Trophoblast cell (in vitro differentiated cells and primary cell): ENCODE measurements around the gene CD248.
A peak's percentile ranks its signal among the peaks of the same experiment; 100 is the strongest.
"Not testable (repeated sequence)": the region's sequence is repeated elsewhere in the genome, so short reads cannot be mapped to it uniquely, and the experiment has no call there.

Experiments used
- DNase-seq, 2 donors: peaks; one replicate each; pipeline ENCODE4 v3.0.0-alpha.2; 2016
- H2AFZ ChIP-seq: 2 replicates; pipeline ENCODE4 v1.6.1; 2013; ENCODE audit warnings: low read length, moderate library complexity, mild to moderate bottlenecking; ENCODE audit not compliant: insufficient read depth, poor library complexity
- H2AK5ac ChIP-seq: 2 replicates; pipeline ENCODE4 v1.6.1; 2013; ENCODE audit warnings: mild to moderate bottlenecking, low read length
- H2BK120ac ChIP-seq: 2 replicates; pipeline ENCODE4 v1.6.1; 2013; ENCODE audit warnings: low read length, mild to moderate bottlenecking, moderate library complexity; ENCODE audit not compliant: insufficient read depth, poor library complexity
- H2BK12ac ChIP-seq: 2 replicates; pipeline ENCODE4 v1.6.1; 2013; ENCODE audit warnings: mild to moderate bottlenecking, low read length, moderate library complexity
- H2BK5ac ChIP-seq: 2 replicates; pipeline ENCODE4 v1.6.1; 2013; ENCODE audit warnings: low read length, low read depth, moderate library complexity, mild to moderate bottlenecking; ENCODE audit not compliant: poor library complexity
- H3K14ac ChIP-seq: 2 replicates; pipeline ENCODE4 v1.6.1; 2013; ENCODE audit warnings: mild to moderate bottlenecking, low read length
- H3K18ac ChIP-seq: 2 replicates; pipeline ENCODE4 v1.6.1; 2013; ENCODE audit warnings: mild to moderate bottlenecking, low read length
- H3K23ac ChIP-seq: 2 replicates; pipeline ENCODE4 v1.6.1; 2013; ENCODE audit warnings: low read length
- H3K27ac ChIP-seq: 2 replicates; pipeline ENCODE4 v1.5.1; 2013; ENCODE audit warnings: low read depth, mild to moderate bottlenecking, inconsistent platforms, low read length, moderate library complexity
- H3K27me3 ChIP-seq: 2 replicates; pipeline ENCODE4 v1.6.1; 2013; ENCODE audit warnings: inconsistent platforms, mild to moderate bottlenecking, low read length, moderate library complexity; ENCODE audit not compliant: insufficient read depth
- H3K36me3 ChIP-seq, 2 experiments: 1 replicate in 1 of 2; 2 replicates in 1 of 2; pipeline ENCODE4 v1.6.1; 2013; ENCODE audit warnings: low read length in 2 of 2, mild to moderate bottlenecking in 2 of 2, moderate library complexity in 1 of 2; ENCODE audit not compliant: insufficient read depth in 2 of 2, control insufficient read depth in 1 of 2
- H3K4ac ChIP-seq: 2 replicates; pipeline ENCODE4 v1.6.1; 2013; ENCODE audit warnings: low read depth, mild to moderate bottlenecking, low read length, moderate library complexity
- H3K4me1 ChIP-seq, 2 experiments: 1 replicate in 1 of 2; 2 replicates in 1 of 2; pipeline ENCODE4 v1.6.1; 2013; ENCODE audit warnings: low read length in 2 of 2, mild to moderate bottlenecking in 2 of 2, moderate library complexity in 1 of 2; ENCODE audit not compliant: insufficient read depth in 2 of 2, control insufficient read depth in 1 of 2
- H3K4me2 ChIP-seq: 2 replicates; pipeline ENCODE4 v1.6.1; 2013; ENCODE audit warnings: inconsistent platforms, mild to moderate bottlenecking, low read length, moderate library complexity
- H3K4me3 ChIP-seq: 2 replicates; pipeline ENCODE4 v1.5.1; 2013; ENCODE audit warnings: mild to moderate bottlenecking, low read depth, low read length, inconsistent platforms
- H3K79me1 ChIP-seq: one replicate; pipeline ENCODE4 v1.6.1; 2013; ENCODE audit warnings: low read length
- H3K79me2 ChIP-seq: 2 replicates; pipeline ENCODE4 v1.6.1; 2013; ENCODE audit warnings: low read length, mild to moderate bottlenecking; ENCODE audit not compliant: control insufficient read depth, insufficient read depth, poor library complexity
- H3K9ac ChIP-seq: 2 replicates; pipeline ENCODE4 v1.6.1; 2013; ENCODE audit warnings: mild to moderate bottlenecking, low read length
- H3K9me3 ChIP-seq: 2 replicates; pipeline ENCODE4 v1.6.1; 2013; ENCODE audit warnings: low read depth, mild to moderate bottlenecking, control low read depth, inconsistent platforms, low read length; ENCODE audit not compliant: insufficient read depth
- H4K12ac ChIP-seq: 2 replicates; pipeline ENCODE4 v1.6.1; 2013; ENCODE audit warnings: low read depth, mild to moderate bottlenecking, low read length, moderate library complexity
- H4K8ac ChIP-seq: 2 replicates; pipeline ENCODE4 v1.6.1; 2013; ENCODE audit warnings: low read depth, mild to moderate bottlenecking, low read length, moderate library complexity
- H4K91ac ChIP-seq: one replicate; pipeline ENCODE4 v1.6.1; 2013; ENCODE audit warnings: low read depth, mild to moderate bottlenecking, low read length, moderate library complexity
- WGBS: extraction: QIAGEN DNeasy Blood & Tissue Kit; methylation state at CpG from one replicate; pipeline ENCODE4 v1.1.7; 2013; ENCODE audit warnings: missing lambda C conversion rate; ENCODE audit not compliant: insufficient read length, insufficient coverage; ENCODE audit errors: extremely low coverage; 5-methylcytosine and 5-hydroxymethylcytosine counted together

Gene CD248

GRCh38 chr11:66323684-66324083 lies 6.8 kb upstream of the CD248 start:
- peaks cover 2% of the 10 kb centered on the region for H3K79me2 ChIP-seq
- WGBS, result no CpG with 5 or more reads among the region's 1 CpG
- H2BK12ac ChIP-seq, result no peak overlapping the region
- no peak overlapping the region for H3K27ac ChIP-seq
- no peak overlapping the region for H2AK5ac ChIP-seq
- H3K9ac ChIP-seq, result no peak overlapping the region
- no peak overlapping the region for H3K23ac ChIP-seq
- no peaks in the 10 kb centered on the region for H3K27me3 ChIP-seq
- no peak overlapping the region for H4K8ac ChIP-seq
- H3K4ac ChIP-seq, result no peak overlapping the region
- no peak overlapping the region for H2BK5ac ChIP-seq
- H3K14ac ChIP-seq, result no peak overlapping the region
- peaks cover 45 to 49% of the 10 kb centered on the region in 2 experiments for H3K4me1 ChIP-seq
- DNase-seq, result no peak
- peaks cover 23% of the 10 kb centered on the region for H3K79me1 ChIP-seq
- H4K91ac ChIP-seq, result no peak overlapping the region
- no peak overlapping the region for H2BK120ac ChIP-seq
- peaks cover 4% of the 10 kb centered on the region for H3K9me3 ChIP-seq
- H3K36me3 ChIP-seq, result no peaks in the 10 kb centered on the region
- H4K12ac ChIP-seq, result no peak overlapping the region
- peak overlapping the region; percentile 1 for H3K4me3 ChIP-seq
- no peak overlapping the region for H3K4me2 ChIP-seq
- no peak overlapping the region for H3K18ac ChIP-seq
- H2AFZ ChIP-seq, result no peak overlapping the region

DNA sequence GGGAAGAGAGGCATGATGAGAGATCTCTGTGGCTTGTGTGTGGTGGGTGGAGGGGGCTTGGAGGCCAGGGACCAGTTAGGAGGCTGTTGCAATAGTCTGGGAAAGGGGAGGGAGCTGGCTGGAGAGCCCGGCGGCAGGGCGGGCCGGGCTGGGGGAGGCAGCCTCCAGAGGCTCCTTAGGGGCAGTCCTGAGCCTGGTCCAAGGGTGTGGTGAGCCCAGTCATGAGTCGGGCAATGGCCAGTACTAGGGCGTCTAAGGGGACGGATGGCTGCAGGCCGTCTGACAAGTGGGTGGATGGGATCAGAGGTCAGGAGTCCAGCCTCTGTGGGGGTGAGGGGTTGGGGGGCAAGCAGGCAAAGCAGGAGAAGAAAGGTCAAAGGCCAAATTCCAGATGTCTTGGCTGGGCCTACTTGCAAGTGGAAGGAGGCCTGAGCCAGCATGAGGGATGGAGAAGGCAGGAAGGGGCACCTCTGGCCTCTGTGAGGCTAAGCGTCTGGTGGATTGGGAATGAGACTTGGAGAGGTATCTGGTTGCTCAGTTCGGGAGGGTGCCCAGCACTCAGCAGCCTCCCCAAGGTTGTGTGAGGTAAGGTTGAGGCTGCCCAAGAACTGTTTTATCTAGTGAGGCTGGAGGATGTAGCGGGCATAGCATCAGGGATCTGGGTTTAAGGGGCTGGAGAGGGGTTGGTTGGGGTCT lies 6.0 kb upstream of the CD248 start:
- no peak overlapping the region for H3K4ac ChIP-seq
- no peak overlapping the region for H2BK5ac ChIP-seq
- no peak overlapping the region for H3K23ac ChIP-seq
- no peak overlapping the region for H3K27ac ChIP-seq
- no peak for DNase-seq
- H3K14ac ChIP-seq, result no peak overlapping the region
- no peak overlapping the region for H2AFZ ChIP-seq
- no peak overlapping the region for H4K91ac ChIP-seq
- no peak overlapping the region for H4K8ac ChIP-seq
- H3K4me1 ChIP-seq, result peaks cover 47 to 50% of the 10 kb centered on the region in 2 experiments
- no peak overlapping the region for H3K4me3 ChIP-seq
- H3K9me3 ChIP-seq, result peaks cover 4% of the 10 kb centered on the region
- H3K27me3 ChIP-seq, result no peaks in the 10 kb centered on the region
- H3K79me2 ChIP-seq, result peaks cover 2% of the 10 kb centered on the region
- no peak overlapping the region for H3K18ac ChIP-seq
- H3K4me2 ChIP-seq, result no peak overlapping the region
- no CpG with 5 or more reads among the region's 11 CpGs for WGBS
- no peaks in the 10 kb centered on the region for H3K36me3 ChIP-seq
- H2BK12ac ChIP-seq, result no peak overlapping the region
- no peak overlapping the region for H4K12ac ChIP-seq
- no peak overlapping the region for H2BK120ac ChIP-seq
- H3K79me1 ChIP-seq, result peaks cover 25% of the 10 kb centered on the region
- H3K9ac ChIP-seq, result no peak overlapping the region
- H2AK5ac ChIP-seq, result no peak overlapping the region

DNA sequence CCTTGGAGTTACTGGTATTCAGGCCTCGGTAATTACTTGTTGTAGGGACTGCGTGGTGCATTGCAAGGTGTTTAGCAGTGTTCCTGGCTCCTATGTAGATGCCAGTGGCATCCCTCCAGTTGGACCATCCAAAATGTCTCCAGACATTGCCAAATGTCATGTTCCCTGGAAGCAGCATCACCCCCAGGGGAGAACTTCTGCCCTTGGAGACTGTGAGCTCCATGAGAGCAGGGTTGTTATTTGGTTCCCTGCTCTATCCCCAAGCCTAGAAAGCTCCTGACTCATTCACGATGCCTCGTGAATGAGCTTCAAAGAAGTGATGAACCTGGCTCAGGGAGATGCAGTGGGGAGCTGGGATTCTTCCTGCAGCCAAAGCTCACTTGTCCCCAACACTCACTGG lies 4.8 kb upstream of the CD248 start:
- Histone ChIP-seq H3K14ac (no peak overlapping the region), H3K4me3 (no peak overlapping the region), H3K4ac (no peak overlapping the region), H3K79me2 (peaks cover 1% of the 10 kb centered on the region), H2BK120ac (no peak overlapping the region), H3K36me3 (no peaks in the 10 kb centered on the region), H2AK5ac (no peak overlapping the region), H2BK5ac (no peak overlapping the region), H4K91ac (no peak overlapping the region), H3K23ac (no peak overlapping the region), H2BK12ac (no peak overlapping the region), H3K18ac (no peak overlapping the region), H3K79me1 (peaks cover 26% of the 10 kb centered on the region), H3K27me3 (no peaks in the 10 kb centered on the region), H3K9me3 (peaks cover 4% of the 10 kb centered on the region), H4K8ac (no peak overlapping the region), H3K4me2 (no peak overlapping the region), H3K27ac (no peak overlapping the region), H3K4me1 (peaks cover 46 to 48% of the 10 kb centered on the region in 2 experiments), H4K12ac (no peak overlapping the region), H2AFZ (no peak overlapping the region), H3K9ac (no peak overlapping the region)
- DNase-seq, result no peak
- WGBS, result no CpG with 5 or more reads among the region's 4 CpGs

GRCh38 chr11:66320748-66321147 lies 3.9 kb upstream of the CD248 start:
- Histone ChIP-seq H3K4me1 (peaks cover 40 to 48% of the 10 kb centered on the region in 2 experiments), H3K79me1 (peaks cover 22% of the 10 kb centered on the region)
- H3K18ac ChIP-seq, H4K8ac ChIP-seq, H3K27me3 ChIP-seq, H2AK5ac ChIP-seq, H3K4me2 ChIP-seq, H4K12ac ChIP-seq, H3K23ac ChIP-seq, H3K79me2 ChIP-seq, H3K9me3 ChIP-seq, H2BK12ac ChIP-seq, H3K4me3 ChIP-seq, H4K91ac ChIP-seq, H2BK5ac ChIP-seq, H3K36me3 ChIP-seq, H3K14ac ChIP-seq, DNase-seq, H2BK120ac ChIP-seq, H3K9ac ChIP-seq, H3K27ac ChIP-seq, H2AFZ ChIP-seq, H3K4ac ChIP-seq: not testable (repeated sequence)
- WGBS, result no CpG with 5 or more reads among the region's 6 CpGs
